GM21825 (cell line): ENCODE results near the gene ARRB1.
"Not testable (repeated sequence)": the region's sequence is repeated elsewhere in the genome, so short reads cannot be mapped to it uniquely, and the experiment has no call there.

Experiments
- ATAC-seq: cut with Tn5 transposase; IDR thresholded peaks from one replicate; pipeline ENCODE4 v1.9.1; 2021; ENCODE audit warnings: mild to moderate bottlenecking, moderate library complexity; ENCODE audit not compliant: unreplicated experiment

Gene ARRB1

GRCh38 chr11:75324740-75325139 is 26.7 kb downstream of the ARRB1 start:
- ATAC-seq, result no peak

GRCh38 chr11:75324189-75324588 is 27.3 kb downstream of the ARRB1 start:
- ATAC-seq, result no peak

DNA sequence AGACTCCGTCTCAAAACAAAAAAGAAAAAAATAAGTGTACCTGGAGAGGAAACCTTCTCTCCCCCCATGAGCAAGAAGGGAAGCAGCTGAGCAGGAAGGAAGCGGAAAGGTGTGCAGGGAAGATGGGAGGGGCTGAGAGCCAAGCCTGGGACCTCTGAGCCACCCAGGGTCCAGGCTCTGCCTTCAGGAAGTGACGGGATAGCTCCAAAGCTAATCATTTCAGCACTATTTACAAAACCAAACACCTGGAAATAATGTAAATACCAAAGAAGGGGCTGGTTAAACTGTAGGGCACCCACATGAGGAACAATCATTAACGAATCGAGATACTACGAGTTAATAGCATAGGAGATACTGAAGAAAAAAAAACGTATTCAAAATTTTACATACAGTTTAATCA is 27.9 kb downstream of the ARRB1 start:
- no peak for ATAC-seq

DNA sequence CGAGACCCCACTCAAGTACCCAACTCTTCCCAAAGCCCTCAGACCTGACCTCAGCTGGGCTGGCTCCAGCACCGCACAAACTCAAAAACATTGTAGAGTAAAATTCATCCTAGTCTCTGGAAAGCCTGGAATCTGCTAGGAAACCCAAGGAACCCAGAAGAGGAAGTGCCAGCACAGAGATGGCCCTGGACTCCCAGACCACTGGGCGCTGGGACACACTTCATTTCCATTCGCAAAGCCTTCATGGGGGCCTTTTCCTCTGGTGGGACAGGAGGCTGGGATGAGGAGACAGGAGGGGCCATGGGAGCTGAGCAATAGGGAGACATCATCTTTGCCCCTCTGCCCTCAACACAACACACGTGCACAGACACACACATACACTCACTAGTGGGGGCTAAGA is 30.8 kb downstream of the ARRB1 start:
- no peak for ATAC-seq

DNA sequence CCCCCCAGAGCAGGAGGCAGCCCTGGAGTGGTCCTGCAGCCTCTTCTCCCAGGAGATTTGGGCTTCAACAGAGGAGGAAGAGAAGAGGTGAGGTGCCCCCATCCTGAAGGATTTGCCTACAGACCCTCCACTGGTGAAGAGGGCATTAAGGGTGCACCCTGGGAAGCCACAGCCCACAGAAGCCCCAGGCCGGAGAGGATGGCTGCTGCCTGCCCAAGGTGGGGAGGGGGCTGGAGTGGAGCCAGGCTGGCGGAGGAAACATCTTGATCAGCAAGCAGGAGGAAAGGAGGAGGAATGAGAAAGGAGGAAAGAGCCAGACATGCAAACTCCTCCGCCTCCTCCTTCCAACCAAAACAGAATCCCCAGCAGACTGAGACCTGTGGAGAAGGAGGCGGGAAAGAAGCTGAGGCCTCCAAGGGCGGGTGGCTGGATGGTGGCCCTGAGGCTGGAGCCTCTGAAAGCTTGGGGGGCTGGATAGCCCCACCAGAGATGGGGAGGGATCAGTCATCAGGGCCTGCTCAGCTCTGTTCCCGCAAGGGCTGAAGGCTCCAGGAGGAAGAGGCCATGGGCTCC is 31.3 kb downstream of the ARRB1 start:
- ATAC-seq, result no peak

DNA sequence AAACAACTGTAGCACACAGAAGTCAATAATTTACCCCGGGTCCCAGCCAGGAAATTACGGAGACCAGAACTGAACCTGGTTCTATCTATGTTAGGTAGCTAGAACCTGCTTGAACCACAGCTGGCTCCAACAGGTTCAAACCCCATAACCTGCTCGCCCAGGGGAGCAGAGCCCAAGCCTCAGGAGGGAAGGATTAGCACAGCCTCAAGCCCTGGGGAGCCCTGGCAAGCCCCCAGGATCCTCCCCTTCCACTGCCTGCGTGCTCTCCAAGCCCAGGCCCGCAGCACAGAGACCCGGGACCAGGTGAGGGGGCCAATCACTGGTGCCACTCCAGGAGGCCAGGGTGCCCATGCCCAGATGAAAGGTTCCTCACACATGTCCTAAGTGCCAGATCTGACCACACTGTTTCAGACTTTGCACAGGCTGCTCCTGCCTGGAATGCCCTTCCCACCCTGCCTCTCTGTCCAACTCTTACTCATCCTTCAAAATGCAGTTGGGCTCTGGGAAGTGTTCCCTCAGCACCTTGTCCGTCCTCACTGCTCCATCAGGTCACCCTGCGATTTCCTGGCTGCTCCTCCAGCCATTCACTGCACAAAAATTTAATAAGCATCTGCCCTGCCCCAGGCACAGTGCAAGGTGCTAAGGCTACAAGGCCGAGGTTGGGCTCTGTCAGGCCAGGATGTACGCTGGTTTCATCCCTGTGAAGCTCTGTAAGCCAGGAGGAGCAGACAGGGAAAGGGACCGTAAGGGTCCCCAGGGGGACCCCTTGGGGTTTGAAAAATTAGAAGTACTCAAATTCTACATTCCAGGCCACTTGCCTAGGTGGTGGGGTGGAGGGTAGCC is 32.2 kb downstream of the ARRB1 start:
- no peak for ATAC-seq

DNA sequence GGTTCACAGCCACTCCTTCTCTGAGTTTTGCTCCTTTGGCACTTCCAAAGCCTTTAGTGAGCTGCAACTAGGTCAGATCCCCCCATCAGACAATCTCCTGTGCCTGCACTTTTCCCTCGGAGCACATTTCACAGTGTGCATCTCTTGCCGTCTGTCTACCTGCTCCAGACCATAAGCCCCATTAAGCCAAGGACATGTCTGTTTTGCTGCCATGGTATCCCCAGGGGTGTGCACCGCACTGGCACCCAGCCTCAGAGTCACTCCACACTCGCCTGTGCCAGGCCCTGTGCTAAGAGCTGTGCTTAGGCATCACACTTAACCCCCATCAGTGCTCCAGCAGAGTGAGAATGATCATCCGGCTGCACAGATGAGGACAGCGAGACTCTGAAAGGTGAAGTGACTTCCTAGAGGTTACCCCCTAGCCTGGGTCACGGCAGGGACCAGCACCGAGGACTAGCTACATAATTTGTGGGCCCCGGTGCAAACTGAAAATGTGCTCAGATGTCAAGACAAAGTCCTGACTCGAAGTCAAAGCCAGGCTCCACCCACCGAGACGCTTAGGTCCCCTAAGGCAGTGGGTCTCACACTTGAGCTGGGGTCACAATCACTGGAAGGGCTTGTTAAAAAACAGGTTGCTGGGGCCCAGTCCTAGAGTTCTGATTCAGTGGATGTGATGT is 33.9 kb downstream of the ARRB1 start:
- ATAC-seq, result no peak

DNA sequence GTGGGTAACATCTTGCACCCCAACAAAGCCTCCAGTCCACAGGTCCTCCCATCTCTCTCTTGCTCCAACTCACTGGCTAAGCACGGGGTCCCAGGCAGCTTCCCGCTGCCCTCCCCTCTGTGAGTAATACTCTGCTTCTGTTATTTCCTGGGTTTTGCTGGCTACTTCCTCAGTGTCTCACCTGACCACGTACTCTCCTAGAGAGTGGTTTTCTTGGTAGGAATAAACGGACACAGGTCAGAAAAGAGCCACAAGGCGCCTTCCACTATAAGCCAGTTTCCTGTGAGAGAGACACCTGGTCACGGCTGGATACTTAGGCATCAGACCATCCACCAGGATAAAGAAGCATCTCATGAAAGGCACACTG is 36.0 kb downstream of the ARRB1 start:
- no peak for ATAC-seq

DNA sequence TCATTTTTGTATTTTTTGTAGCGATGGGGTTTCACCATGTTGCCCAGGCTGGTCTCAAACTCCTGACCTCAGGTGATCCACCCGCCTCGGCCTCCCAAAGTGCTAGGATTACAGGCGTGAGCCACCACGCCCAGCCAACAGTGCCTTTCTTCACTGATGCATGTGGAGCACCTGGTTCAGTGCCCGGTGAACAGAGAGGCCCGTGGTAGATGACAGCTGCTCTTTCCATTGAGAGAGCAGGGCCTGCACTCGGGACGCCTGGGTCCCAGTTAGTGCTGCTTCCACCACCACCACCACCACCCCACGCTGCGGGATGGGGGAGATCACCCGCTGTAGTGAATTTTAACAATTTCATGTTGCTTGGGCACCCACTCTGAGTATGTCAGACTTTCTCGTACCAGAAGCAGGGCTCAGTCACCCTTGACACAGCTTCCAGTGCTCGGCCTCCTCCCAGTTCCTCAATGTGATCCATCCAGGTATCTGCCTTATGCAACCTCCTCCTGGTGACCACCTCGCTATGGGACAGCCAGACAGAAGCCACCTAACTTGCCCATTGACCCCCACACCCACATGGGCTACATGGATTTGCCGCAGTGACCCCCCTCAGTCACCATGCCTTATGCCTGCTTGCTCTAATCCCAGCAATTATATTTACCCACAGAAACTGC is 36.6 kb downstream of the ARRB1 start:
- no peak for ATAC-seq

DNA sequence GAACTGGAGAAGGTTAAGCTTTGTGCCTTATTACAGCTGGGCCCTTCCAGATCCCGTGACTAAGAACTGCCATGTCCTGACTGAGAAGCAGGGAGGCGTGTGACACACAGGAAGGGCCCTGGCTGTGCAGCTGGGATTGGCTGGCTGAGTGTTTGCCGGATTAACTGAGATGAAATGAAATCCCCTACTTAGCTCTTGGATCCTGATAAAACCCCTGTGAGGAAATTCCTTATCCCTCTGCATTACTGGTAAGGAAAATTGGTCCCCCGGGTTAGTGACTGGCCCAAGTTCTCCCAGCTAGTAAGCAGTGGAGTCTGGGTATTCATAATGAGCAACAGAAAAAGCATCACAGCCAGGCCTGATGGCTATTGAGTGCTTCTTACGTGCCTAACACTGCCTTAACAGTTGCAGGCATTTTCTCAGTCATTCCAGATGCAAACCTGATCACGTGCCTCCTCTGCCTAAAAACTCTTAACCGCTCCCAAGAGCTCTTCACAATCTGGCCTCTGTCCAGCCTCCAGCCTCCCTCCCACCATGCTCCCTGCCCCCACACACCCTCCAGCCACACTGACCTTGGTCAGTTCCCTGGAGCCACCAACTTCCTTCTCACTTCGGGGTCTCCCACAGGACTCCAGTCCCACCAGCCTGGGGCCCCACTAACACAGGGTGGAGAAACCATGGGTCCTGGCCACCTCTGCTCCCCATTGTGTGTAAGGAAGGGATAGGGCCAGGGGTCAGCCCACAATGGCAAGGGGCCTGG is 37.8 kb downstream of the ARRB1 start:
- ATAC-seq, result no peak

GRCh38 chr11:75312346-75312745 is 39.1 kb downstream of the ARRB1 start:
- no peak for ATAC-seq

GRCh38 chr11:75311858-75312288 is 39.6 kb downstream of the ARRB1 start:
- ATAC-seq, result no peak

DNA sequence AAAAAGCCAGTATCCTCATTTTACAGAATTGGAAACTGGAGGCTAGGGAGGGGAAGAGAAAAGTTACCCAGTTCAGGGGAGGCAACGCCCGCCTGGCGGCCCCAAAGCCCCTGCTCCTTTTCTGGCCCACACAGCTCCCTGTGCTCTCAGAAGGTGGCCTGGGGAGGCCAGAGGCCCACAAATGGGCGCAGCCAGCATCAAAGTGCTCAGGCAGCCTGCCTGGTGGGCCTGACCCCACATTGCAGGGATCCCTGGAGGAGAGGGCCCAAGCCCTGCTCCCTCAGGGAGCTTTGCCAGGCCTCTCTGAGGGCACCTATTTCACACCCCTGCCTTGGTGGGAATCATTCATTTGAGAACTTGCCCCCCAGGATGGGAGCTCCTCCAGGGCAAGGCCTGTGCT is 42.5 kb downstream of the ARRB1 start:
- no peak for ATAC-seq

DNA sequence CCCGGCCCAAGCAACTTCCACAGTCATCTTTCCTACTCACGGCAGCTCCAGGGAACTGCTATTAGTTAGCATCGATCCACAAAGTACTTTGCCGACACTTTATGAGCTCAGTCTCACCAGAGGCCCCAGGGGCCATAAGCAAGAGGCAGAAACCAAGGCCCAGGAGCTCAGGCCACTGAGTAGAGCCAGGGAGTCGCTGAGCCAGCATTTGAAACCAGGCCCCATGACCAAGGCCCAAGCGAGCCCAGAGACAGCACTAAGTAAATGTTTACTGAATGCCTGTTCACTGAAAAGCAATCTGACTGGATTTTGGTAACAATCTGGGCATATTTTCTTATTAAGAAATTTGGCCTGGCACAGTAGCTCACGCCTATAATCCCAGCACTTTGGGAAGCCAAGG is 43.3 kb downstream of the ARRB1 start:
- no peak for ATAC-seq

DNA sequence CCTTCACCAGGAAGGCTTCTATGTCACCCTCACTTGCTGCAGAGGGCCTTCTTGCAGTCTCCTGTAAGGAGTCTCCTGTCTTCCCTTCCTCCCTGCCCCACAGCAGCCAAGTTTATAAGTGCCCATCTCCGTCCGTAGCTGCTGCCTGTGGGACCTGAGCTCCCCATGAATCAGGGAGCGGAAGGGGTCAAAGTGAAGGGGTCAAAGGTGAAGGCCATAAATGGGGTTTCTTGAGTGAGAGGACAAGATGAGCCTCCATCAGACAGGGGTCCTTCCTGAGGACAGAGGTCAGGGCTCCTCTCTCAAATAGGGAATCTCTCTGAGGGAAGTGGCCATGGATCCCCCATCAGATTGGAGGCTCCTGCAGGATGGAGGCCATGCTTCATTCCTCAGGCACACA is 44.4 kb downstream of the ARRB1 start:
- no peak for ATAC-seq

- no peak for ATAC-seq
Observed at GRCh38 chr11:75306529-75306928, 44.9 kb downstream of the ARRB1 start.

DNA sequence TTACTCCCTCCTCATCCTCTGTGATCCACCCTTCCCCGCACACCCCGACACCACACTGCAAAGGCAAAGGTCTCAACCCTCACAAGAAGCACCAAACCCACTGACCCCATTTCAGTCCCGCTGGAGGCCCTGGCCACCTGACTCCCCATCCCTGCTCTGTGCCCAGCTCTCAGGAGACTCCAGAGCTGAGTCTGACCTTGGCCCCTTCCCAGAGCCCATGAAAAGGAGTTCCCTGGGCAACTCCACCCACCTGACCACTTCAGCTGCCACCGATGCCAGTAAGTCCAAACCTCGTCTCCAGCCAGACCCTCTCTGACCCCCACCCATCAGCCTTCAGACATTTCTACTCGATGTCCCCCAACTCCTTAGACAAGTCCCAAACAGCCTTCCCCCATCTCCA is 45.5 kb downstream of the ARRB1 start:
- ATAC-seq, result no peak

DNA sequence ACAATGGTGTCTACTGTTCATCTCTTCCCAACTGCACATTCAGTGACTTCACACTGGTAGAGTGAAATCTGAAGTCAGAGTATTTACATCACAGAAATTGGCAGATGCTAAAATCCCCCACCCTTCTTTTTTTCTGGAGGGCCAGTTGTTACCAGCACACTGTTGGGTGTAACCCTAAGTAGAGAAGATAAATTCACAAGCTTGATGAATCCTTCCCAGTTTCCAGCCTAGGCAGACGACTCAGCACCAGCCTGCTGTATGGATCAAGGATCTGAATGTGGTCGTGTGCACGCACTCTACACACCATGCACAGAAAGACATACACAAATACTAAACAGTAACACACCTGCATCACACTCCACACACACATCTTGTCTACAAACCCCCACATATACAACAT is 46.0 kb downstream of the ARRB1 start:
- no peak for ATAC-seq

DNA sequence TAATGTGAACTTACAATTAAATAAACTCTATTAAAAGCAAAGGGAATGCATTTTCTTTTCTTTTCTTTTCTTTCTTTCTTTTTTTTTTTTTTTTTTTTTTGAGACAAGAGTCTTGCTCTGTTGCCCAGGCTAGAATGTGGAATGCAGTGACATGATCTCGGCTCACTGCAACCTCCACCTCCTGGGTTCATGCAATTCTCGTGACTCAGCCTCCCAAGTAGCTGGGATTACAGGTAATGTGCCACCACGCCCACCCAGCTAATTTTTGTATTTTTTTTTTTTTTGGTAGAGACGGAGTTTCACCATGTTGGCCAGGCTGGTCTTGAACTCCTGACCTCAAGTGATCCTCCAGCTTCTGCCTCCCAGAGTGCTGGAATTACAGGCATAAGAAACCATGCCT is 46.5 kb downstream of the ARRB1 start:
- ATAC-seq, result not testable (repeated sequence)

DNA sequence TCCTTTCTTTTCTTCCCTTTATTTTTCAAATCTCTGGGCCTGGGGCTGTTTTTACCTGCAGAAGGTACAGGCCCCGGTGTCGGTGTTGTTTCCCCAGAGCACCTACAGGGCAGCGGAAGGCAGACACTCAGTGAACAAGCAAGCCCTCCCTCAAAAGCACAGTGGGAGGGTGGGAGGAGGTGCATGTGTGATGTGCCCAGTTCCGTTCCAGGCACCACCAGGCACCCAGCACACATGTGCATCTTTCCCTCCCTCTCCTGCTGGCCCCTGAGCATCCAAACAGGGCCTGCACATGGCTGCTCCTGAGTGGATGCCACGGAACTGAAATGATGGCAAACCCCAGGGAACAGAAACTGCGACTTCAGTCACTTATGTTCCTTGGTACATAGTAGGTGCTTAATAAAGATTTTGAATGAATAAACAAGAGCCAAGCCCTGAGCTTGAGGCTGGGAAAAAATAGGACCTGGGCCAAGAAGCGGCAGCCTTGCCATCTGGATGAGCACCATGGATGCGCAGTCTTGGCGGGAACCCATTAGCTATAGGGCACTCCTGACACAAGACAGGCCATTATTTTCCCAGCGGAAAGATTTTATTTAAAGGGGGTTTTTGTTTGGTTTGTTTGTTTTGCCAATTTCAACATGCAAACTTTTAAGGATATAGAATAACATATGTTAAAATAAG is 47.8 kb downstream of the ARRB1 start:
- ATAC-seq, result no peak
